GM23338 (cell line): Measurements from ENCODE around the gene SYT9. TPM values are rescaled to one million over a fixed set of nuclear protein-coding genes. Genes with fewer than 3 reads are reported as not detected.

Experiments used
- ATAC-seq: fragments of 200-7000 bp; cut with Tn5 transposase; 3 replicates; pipeline ENCODE4 v1.9.1; 2020
- DNase-seq: peaks from one replicate; pipeline ENCODE4 v3.0.0-alpha.2; 2015; ENCODE audit warnings: low spot score
- H2AFZ ChIP-seq: fragments of 200-600 bp; sonication (generic); 2 replicates; pipeline ENCODE4 v1.8.0; 2016; ENCODE audit warnings: antibody characterized with exemption, mild to moderate bottlenecking, moderate library complexity
- H3F3A ChIP-seq: fragments of 200-600 bp; sonication (generic); replicated peaks from 2 replicates; pipeline ENCODE4 v1.8.0; 2017; ENCODE audit warnings: antibody characterized with exemption, mixed run types, low read depth
- H3K27ac ChIP-seq: fragments of 200-600 bp; sonication (generic); 2 replicates; pipeline ENCODE4 v1.6.1; 2016; ENCODE audit warnings: low read depth
- H3K27me3 ChIP-seq: fragments of 200-600 bp; sonication (generic); 2 replicates; pipeline ENCODE4 v1.8.0; 2016; ENCODE audit warnings: mild to moderate bottlenecking, mixed run types, moderate library complexity; ENCODE audit not compliant: insufficient read depth
- H3K36me3 ChIP-seq: fragments of 200-600 bp; sonication (generic); 2 replicates; pipeline ENCODE4 v1.8.0; 2016; ENCODE audit warnings: mild to moderate bottlenecking; ENCODE audit not compliant: insufficient read depth
- H3K4me1 ChIP-seq: fragments of 200-600 bp; sonication (generic); 2 replicates; pipeline ENCODE4 v1.8.0; 2016; ENCODE audit warnings: mild to moderate bottlenecking, moderate library complexity; ENCODE audit not compliant: insufficient read depth
- H3K4me2 ChIP-seq: fragments of 200-600 bp; sonication (generic); 2 replicates; pipeline ENCODE4 v1.7.1; 2017; ENCODE audit warnings: mixed run types
- H3K4me3 ChIP-seq: fragments of 200-600 bp; sonication (generic); 2 replicates; pipeline ENCODE4 v1.6.1; 2016; ENCODE audit warnings: mixed run types
- H3K79me2 ChIP-seq: fragments of 200-600 bp; sonication (generic); replicated peaks from 2 replicates; pipeline ENCODE4 v1.8.0; 2017; ENCODE audit warnings: mild to moderate bottlenecking; ENCODE audit not compliant: insufficient read depth
- H3K9me2 ChIP-seq: fragments of 200-600 bp; sonication (generic); 2 replicates; pipeline ENCODE4 v1.8.0; 2017; ENCODE audit not compliant: insufficient read depth
- H4K20me1 ChIP-seq: fragments of 200-600 bp; sonication (generic); replicated peaks from 2 replicates; pipeline ENCODE4 v1.8.0; 2017; ENCODE audit warnings: mild to moderate bottlenecking; ENCODE audit not compliant: insufficient read depth
- H3K27ac Mint-ChIP-seq: 2 replicates; pipeline ENCODE4 v1.8.0; 2020; ENCODE audit warnings: inconsistent platforms, mild to moderate bottlenecking, moderate library complexity, mixed read lengths
- H3K27me3 Mint-ChIP-seq: 3 replicates; pipeline ENCODE4 v1.8.0; 2022; ENCODE audit warnings: low read depth, mild to moderate bottlenecking, moderate library complexity, mixed read lengths, inconsistent platforms; ENCODE audit not compliant: insufficient read depth, poor library complexity
- H3K36me3 Mint-ChIP-seq: 3 replicates; pipeline ENCODE4 v1.8.0; 2021; ENCODE audit warnings: low read depth, mild to moderate bottlenecking, inconsistent platforms, moderate library complexity, mixed read lengths
- H3K4me1 Mint-ChIP-seq: 3 replicates; pipeline ENCODE4 v1.8.0; 2020; ENCODE audit warnings: mild to moderate bottlenecking, inconsistent platforms, mixed read lengths
- H3K4me3 Mint-ChIP-seq: 3 replicates; pipeline ENCODE4 v1.8.0; 2021; ENCODE audit warnings: moderate library complexity, mild to moderate bottlenecking, inconsistent platforms, mixed read lengths
- H3K9me3 Mint-ChIP-seq: 3 replicates; pipeline ENCODE4 v1.8.0; 2020; ENCODE audit warnings: moderate library complexity, mild to moderate bottlenecking, inconsistent platforms, mixed read lengths
- CREB1 ChIP-seq: fragments of 250-450 bp; sonication (Bioruptor Pico); IDR thresholded peaks from 2 replicates; pipeline ENCODE4 v1.5.0; 2020; ENCODE audit warnings: low read depth, mild to moderate bottlenecking, moderate library complexity
- EZH2phosphoT487 ChIP-seq: fragments of 200-600 bp; sonication (generic); IDR thresholded peaks from one replicate; pipeline ENCODE4 v1.8.1; 2018; ENCODE audit warnings: antibody characterized with exemption; ENCODE audit not compliant: unreplicated experiment
- JUNB ChIP-seq: IDR thresholded peaks from one replicate; pipeline ENCODE4 v1.6.1; 2016; ENCODE audit warnings: antibody characterized with exemption; ENCODE audit not compliant: unreplicated experiment
- REST ChIP-seq: IDR thresholded peaks from one replicate; pipeline ENCODE4 v1.6.1; 2018; ENCODE audit warnings: antibody characterized with exemption; ENCODE audit not compliant: unreplicated experiment
- STAT1 ChIP-seq: IDR thresholded peaks from one replicate; pipeline ENCODE4 v1.6.1; 2016; ENCODE audit warnings: antibody characterized with exemption; ENCODE audit not compliant: unreplicated experiment
- ZNF331 ChIP-seq: fragments of 250-450 bp; sonication (Bioruptor Pico); IDR thresholded peaks from 2 replicates; pipeline ENCODE4 v1.5.0; 2020; ENCODE audit warnings: low read depth, mild to moderate bottlenecking, moderate library complexity
- polyA plus RNA-seq: library from polyadenylated mRNA; unstranded; fragments of >200 nt; fragmentation: Nextera tagmentation; extraction: Ambion mirVana; gene quantifications from 2 replicates; pipeline ENCODE4 v1.2.1, GENCODE V29; 2016
- total RNA-seq: library from RNA; depleted of rRNA; stranded (reverse); fragments of >200 nt; shearing (Covaris generic); gene quantifications from 2 replicates; pipeline ENCODE4 v1.2.3, GENCODE V29; 2014
- TF ChIP-seq, protein P1 (sequence below): fragments of 250-450 bp; sonication (Bioruptor Pico); IDR thresholded peaks from 2 replicates; pipeline ENCODE4 v1.5.0; 2020; ENCODE audit warnings: mild to moderate bottlenecking, moderate library complexity

SYT9 gene
- total and polyA plus RNA-seq, 2 experiments from 2014 or later, result 0.91 to 2.4 TPM

GRCh38 chr11:7251487-7251835 is 243 bp upstream of the SYT9 start:
- no peaks in the 10 kb centered on the region for H3K79me2 ChIP-seq
- Mint-ChIP-seq H3K27me3 (peaks cover 36% of the 10 kb centered on the region), H3K4me1 (peaks cover 16% of the 10 kb centered on the region; the same call in 2 of the 3 replicates), H3K4me3 (peak overlapping the region; percentile 85), H3K27ac (no peak overlapping the region), H3K9me3 (no peaks in the 10 kb centered on the region), H3K36me3 (no peaks in the 10 kb centered on the region)
- H3K27me3 ChIP-seq, result peaks cover 57% of the 10 kb centered on the region
- H3F3A ChIP-seq, result 0 out of 2 replicates have a peak, but pooled peaks cover 2% of the 10 kb centered on the region
- peaks cover 17% of the 10 kb centered on the region for H3K4me1 ChIP-seq
- TF ChIP-seq STAT1 (no peak), JUNB (no peak), EZH2phosphoT487 (no peak), ZNF331 (no peak), REST (no peak), CREB1 (no peak)
- TF ChIP-seq, protein P1, sequence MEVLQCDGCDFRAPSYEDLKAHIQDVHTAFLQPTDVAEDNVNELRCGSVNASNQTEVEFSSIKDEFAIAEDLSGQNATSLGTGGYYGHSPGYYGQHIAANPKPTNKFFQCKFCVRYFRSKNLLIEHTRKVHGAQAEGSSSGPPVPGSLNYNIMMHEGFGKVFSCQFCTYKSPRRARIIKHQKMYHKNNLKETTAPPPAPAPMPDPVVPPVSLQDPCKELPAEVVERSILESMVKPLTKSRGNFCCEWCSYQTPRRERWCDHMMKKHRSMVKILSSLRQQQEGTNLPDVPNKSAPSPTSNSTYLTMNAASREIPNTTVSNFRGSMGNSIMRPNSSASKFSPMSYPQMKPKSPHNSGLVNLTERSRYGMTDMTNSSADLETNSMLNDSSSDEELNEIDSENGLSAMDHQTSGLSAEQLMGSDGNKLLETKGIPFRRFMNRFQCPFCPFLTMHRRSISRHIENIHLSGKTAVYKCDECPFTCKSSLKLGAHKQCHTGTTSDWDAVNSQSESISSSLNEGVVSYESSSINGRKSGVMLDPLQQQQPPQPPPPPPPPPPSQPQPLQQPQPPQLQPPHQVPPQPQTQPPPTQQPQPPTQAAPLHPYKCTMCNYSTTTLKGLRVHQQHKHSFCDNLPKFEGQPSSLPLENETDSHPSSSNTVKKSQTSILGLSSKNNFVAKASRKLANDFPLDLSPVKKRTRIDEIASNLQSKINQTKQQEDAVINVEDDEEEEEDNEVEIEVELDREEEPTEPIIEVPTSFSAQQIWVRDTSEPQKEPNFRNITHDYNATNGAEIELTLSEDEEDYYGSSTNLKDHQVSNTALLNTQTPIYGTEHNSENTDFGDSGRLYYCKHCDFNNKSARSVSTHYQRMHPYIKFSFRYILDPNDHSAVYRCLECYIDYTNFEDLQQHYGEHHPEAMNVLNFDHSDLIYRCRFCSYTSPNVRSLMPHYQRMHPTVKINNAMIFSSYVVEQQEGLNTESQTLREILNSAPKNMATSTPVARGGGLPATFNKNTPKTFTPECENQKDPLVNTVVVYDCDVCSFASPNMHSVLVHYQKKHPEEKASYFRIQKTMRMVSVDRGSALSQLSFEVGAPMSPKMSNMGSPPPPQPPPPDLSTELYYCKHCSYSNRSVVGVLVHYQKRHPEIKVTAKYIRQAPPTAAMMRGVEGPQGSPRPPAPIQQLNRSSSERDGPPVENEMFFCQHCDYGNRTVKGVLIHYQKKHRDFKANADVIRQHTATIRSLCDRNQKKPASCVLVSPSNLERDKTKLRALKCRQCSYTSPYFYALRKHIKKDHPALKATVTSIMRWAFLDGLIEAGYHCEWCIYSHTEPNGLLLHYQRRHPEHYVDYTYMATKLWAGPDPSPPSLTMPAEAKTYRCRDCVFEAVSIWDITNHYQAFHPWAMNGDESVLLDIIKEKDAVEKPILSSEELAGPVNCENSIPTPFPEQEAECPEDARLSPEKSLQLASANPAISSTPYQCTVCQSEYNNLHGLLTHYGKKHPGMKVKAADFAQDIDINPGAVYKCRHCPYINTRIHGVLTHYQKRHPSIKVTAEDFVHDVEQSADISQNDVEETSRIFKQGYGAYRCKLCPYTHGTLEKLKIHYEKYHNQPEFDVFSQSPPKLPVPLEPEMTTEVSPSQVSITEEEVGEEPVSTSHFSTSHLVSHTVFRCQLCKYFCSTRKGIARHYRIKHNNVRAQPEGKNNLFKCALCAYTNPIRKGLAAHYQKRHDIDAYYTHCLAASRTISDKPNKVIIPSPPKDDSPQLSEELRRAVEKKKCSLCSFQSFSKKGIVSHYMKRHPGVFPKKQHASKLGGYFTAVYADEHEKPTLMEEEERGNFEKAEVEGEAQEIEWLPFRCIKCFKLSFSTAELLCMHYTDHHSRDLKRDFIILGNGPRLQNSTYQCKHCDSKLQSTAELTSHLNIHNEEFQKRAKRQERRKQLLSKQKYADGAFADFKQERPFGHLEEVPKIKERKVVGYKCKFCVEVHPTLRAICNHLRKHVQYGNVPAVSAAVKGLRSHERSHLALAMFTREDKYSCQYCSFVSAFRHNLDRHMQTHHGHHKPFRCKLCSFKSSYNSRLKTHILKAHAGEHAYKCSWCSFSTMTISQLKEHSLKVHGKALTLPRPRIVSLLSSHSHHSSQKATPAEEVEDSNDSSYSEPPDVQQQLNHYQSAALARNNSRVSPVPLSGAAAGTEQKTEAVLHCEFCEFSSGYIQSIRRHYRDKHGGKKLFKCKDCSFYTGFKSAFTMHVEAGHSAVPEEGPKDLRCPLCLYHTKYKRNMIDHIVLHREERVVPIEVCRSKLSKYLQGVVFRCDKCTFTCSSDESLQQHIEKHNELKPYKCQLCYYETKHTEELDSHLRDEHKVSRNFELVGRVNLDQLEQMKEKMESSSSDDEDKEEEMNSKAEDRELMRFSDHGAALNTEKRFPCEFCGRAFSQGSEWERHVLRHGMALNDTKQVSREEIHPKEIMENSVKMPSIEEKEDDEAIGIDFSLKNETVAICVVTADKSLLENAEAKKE (CRISPR knock-in tag), result no peak
- peak overlapping the region; percentile 100 for H2AFZ ChIP-seq
- DNase-seq (no peak), ATAC-seq (no peak)
- H4K20me1 ChIP-seq, result no peaks in the 10 kb centered on the region
- peak overlapping the region; percentile 85 for H3K4me3 ChIP-seq
- H3K9me2 ChIP-seq, result no peaks in the 10 kb centered on the region
- peak overlapping the region; percentile 93 for H3K4me2 ChIP-seq
- no peaks in the 10 kb centered on the region for H3K36me3 ChIP-seq
- no peak overlapping the region for H3K27ac ChIP-seq
